ENCODE results near the gene MYOM3.

- TF ChIP-seq POLR2A (IDR thresholded peaks at IDR 0.05; ENCODE audit: low read length) = no peak
- no peak for TF ChIP-seq HDAC2 (IDR thresholded peaks at IDR 0.05)
- TF ChIP-seq, protein P1, sequence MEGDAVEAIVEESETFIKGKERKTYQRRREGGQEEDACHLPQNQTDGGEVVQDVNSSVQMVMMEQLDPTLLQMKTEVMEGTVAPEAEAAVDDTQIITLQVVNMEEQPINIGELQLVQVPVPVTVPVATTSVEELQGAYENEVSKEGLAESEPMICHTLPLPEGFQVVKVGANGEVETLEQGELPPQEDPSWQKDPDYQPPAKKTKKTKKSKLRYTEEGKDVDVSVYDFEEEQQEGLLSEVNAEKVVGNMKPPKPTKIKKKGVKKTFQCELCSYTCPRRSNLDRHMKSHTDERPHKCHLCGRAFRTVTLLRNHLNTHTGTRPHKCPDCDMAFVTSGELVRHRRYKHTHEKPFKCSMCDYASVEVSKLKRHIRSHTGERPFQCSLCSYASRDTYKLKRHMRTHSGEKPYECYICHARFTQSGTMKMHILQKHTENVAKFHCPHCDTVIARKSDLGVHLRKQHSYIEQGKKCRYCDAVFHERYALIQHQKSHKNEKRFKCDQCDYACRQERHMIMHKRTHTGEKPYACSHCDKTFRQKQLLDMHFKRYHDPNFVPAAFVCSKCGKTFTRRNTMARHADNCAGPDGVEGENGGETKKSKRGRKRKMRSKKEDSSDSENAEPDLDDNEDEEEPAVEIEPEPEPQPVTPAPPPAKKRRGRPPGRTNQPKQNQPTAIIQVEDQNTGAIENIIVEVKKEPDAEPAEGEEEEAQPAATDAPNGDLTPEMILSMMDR (IDR thresholded peaks at IDR 0.05) = no peak
- TF ChIP-seq, protein P2, sequence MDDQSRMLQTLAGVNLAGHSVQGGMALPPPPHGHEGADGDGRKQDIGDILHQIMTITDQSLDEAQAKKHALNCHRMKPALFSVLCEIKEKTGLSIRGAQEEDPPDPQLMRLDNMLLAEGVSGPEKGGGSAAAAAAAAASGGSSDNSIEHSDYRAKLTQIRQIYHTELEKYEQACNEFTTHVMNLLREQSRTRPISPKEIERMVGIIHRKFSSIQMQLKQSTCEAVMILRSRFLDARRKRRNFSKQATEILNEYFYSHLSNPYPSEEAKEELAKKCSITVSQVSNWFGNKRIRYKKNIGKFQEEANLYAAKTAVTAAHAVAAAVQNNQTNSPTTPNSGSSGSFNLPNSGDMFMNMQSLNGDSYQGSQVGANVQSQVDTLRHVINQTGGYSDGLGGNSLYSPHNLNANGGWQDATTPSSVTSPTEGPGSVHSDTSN (IDR thresholded peaks at IDR 0.05) = no peak
- no peak for TF ChIP-seq RAD21 (conservative IDR thresholded peaks at IDR 0.05 in 1 of 2, IDR thresholded peaks at IDR 0.05 in 1 of 2)
- TF ChIP-seq, protein P3, sequence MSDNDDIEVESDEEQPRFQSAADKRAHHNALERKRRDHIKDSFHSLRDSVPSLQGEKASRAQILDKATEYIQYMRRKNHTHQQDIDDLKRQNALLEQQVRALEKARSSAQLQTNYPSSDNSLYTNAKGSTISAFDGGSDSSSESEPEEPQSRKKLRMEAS (IDR thresholded peaks at IDR 0.05) = no peak
- no peak for TF ChIP-seq EP300 (IDR thresholded peaks at IDR 0.05)
- TF ChIP-seq NPAS2 (CRISPR knock-in tag; IDR thresholded peaks at IDR 0.05; ENCODE audit: borderline replicate concordance) = no peak
- no peak for TF ChIP-seq KDM5A (IDR thresholded peaks at IDR 0.05)
Observed at GRCh38 chr1:24109686-24110475, 2.1 kb downstream of the MYOM3 start.

Data from A549 (cell line).